ENCODE data around the gene ING2.
"Not testable (repeated sequence)": the region's sequence is repeated elsewhere in the genome, so short reads cannot be mapped to it uniquely, and the experiment has no call there.

Gene ING2

GRCh38 chr4:183504930-183505610 lies at the start of gene ING2:
Gene ING2, plus strand, starts transcription at chr4:183505058. Its CDS starts 138 bp downstream, at chr4:183505196.
- H3K27me3 ChIP-seq (ENCODE audit: insufficient read depth, low read length): no peaks in the 10 kb centered on the region
- peaks cover under 1% of the 10 kb centered on the region for H3K36me3 ChIP-seq (ENCODE audit: insufficient read depth, low read length)
- peaks cover 55% of the 10 kb centered on the region for H3K79me2 ChIP-seq (ENCODE audit: control insufficient read depth, insufficient read depth, low read length, unreplicated experiment)
- H3K4me3 ChIP-seq (ENCODE audit: low read depth, low read length): peak within 1 kb of the TSS; percentile 99
- peaks cover 35% of the 10 kb centered on the region for H3K4me1 ChIP-seq (ENCODE audit: control insufficient read depth, insufficient read depth, low read length, unreplicated experiment)
- peak within 1 kb of the TSS; percentile 89 for H2AFZ ChIP-seq (ENCODE audit: low read length, unreplicated experiment)
- H3K27ac ChIP-seq (ENCODE audit: low read depth, low read length): peak within 1 kb of the TSS; percentile 93

GRCh38 chr4:183455431-183456195 lies 49.2 kb upstream of the ING2 start:
- Histone ChIP-seq H3K36me3 (ENCODE audit: insufficient read depth, low read length) (no peaks in the 10 kb centered on the region), H3K27me3 (ENCODE audit: insufficient read depth, low read length) (no peaks in the 10 kb centered on the region), H3K4me1 (ENCODE audit: control insufficient read depth, insufficient read depth, low read length, unreplicated experiment) (no peaks in the 10 kb centered on the region), H2AFZ (ENCODE audit: low read length, unreplicated experiment) (no peak overlapping the region), H3K4me3 (ENCODE audit: low read depth, low read length) (no peak overlapping the region), H3K79me2 (ENCODE audit: control insufficient read depth, insufficient read depth, low read length, unreplicated experiment) (no peaks in the 10 kb centered on the region), H3K27ac (ENCODE audit: low read depth, low read length) (no peak overlapping the region)

- H3K79me2 ChIP-seq (ENCODE audit: control insufficient read depth, insufficient read depth, low read length, unreplicated experiment): no peaks in the 10 kb centered on the region
- no peaks in the 10 kb centered on the region for H3K27me3 ChIP-seq (ENCODE audit: insufficient read depth, low read length)
- no peak overlapping the region for H3K4me3 ChIP-seq (ENCODE audit: low read depth, low read length)
- H3K27ac ChIP-seq (ENCODE audit: low read depth, low read length): no peak overlapping the region
- H2AFZ ChIP-seq (ENCODE audit: low read length, unreplicated experiment): no peak overlapping the region
- H3K4me1 ChIP-seq (ENCODE audit: control insufficient read depth, insufficient read depth, low read length, unreplicated experiment): no peaks in the 10 kb centered on the region
- H3K36me3 ChIP-seq (ENCODE audit: insufficient read depth, low read length): no peaks in the 10 kb centered on the region
Measured at GRCh38 chr4:183458005-183458404, 46.9 kb upstream of the ING2 start.

GRCh38 chr4:183463903-183464619 lies 40.8 kb upstream of the ING2 start:
- not testable (repeated sequence) for H3K36me3 ChIP-seq (ENCODE audit: insufficient read depth, low read length); H3K4me1 ChIP-seq (ENCODE audit: control insufficient read depth, insufficient read depth, low read length, unreplicated experiment); H2AFZ ChIP-seq (ENCODE audit: low read length, unreplicated experiment); H3K4me3 ChIP-seq (ENCODE audit: low read depth, low read length); H3K27me3 ChIP-seq (ENCODE audit: insufficient read depth, low read length); H3K27ac ChIP-seq (ENCODE audit: low read depth, low read length); H3K79me2 ChIP-seq (ENCODE audit: control insufficient read depth, insufficient read depth, low read length, unreplicated experiment)

- H3K4me1 ChIP-seq (ENCODE audit: control insufficient read depth, insufficient read depth, low read length, unreplicated experiment); H2AFZ ChIP-seq (ENCODE audit: low read length, unreplicated experiment); H3K27me3 ChIP-seq (ENCODE audit: insufficient read depth, low read length); H3K36me3 ChIP-seq (ENCODE audit: insufficient read depth, low read length); H3K27ac ChIP-seq (ENCODE audit: low read depth, low read length); H3K4me3 ChIP-seq (ENCODE audit: low read depth, low read length); H3K79me2 ChIP-seq (ENCODE audit: control insufficient read depth, insufficient read depth, low read length, unreplicated experiment): not testable (repeated sequence)
Measured at GRCh38 chr4:183465879-183466278, 39.0 kb upstream of the ING2 start.

GRCh38 chr4:183467246-183467645 lies 37.6 kb upstream of the ING2 start:
- no peak overlapping the region for H3K27ac ChIP-seq (ENCODE audit: low read depth, low read length)
- no peaks in the 10 kb centered on the region for H3K79me2 ChIP-seq (ENCODE audit: control insufficient read depth, insufficient read depth, low read length, unreplicated experiment)
- peaks cover 5% of the 10 kb centered on the region for H3K4me1 ChIP-seq (ENCODE audit: control insufficient read depth, insufficient read depth, low read length, unreplicated experiment)
- H3K27me3 ChIP-seq (ENCODE audit: insufficient read depth, low read length): no peaks in the 10 kb centered on the region
- H3K36me3 ChIP-seq (ENCODE audit: insufficient read depth, low read length): no peaks in the 10 kb centered on the region
- no peak overlapping the region for H3K4me3 ChIP-seq (ENCODE audit: low read depth, low read length)
- no peak overlapping the region for H2AFZ ChIP-seq (ENCODE audit: low read length, unreplicated experiment)

- Histone ChIP-seq H2AFZ (ENCODE audit: low read length, unreplicated experiment) (no peak overlapping the region), H3K4me1 (ENCODE audit: control insufficient read depth, insufficient read depth, low read length, unreplicated experiment) (peaks cover 5% of the 10 kb centered on the region), H3K36me3 (ENCODE audit: insufficient read depth, low read length) (no peaks in the 10 kb centered on the region), H3K27me3 (ENCODE audit: insufficient read depth, low read length) (no peaks in the 10 kb centered on the region), H3K79me2 (ENCODE audit: control insufficient read depth, insufficient read depth, low read length, unreplicated experiment) (no peaks in the 10 kb centered on the region), H3K4me3 (ENCODE audit: low read depth, low read length) (no peak overlapping the region), H3K27ac (ENCODE audit: low read depth, low read length) (no peak overlapping the region)
Measured at GRCh38 chr4:183468210-183469095, 36.4 kb upstream of the ING2 start.

- no peaks in the 10 kb centered on the region for H3K79me2 ChIP-seq (ENCODE audit: control insufficient read depth, insufficient read depth, low read length, unreplicated experiment)
- no peaks in the 10 kb centered on the region for H3K36me3 ChIP-seq (ENCODE audit: insufficient read depth, low read length)
- H3K4me3 ChIP-seq (ENCODE audit: low read depth, low read length): no peak overlapping the region
- H3K27me3 ChIP-seq (ENCODE audit: insufficient read depth, low read length): no peaks in the 10 kb centered on the region
- H2AFZ ChIP-seq (ENCODE audit: low read length, unreplicated experiment): no peak overlapping the region
- H3K4me1 ChIP-seq (ENCODE audit: control insufficient read depth, insufficient read depth, low read length, unreplicated experiment): peaks cover 5% of the 10 kb centered on the region
- H3K27ac ChIP-seq (ENCODE audit: low read depth, low read length): no peak overlapping the region
Measured at GRCh38 chr4:183469285-183469684, 35.6 kb upstream of the ING2 start.

- H2AFZ ChIP-seq (ENCODE audit: low read length, unreplicated experiment): no peak overlapping the region
- H3K36me3 ChIP-seq (ENCODE audit: insufficient read depth, low read length): no peaks in the 10 kb centered on the region
- H3K4me1 ChIP-seq (ENCODE audit: control insufficient read depth, insufficient read depth, low read length, unreplicated experiment): peaks cover 5% of the 10 kb centered on the region
- no peak overlapping the region for H3K27ac ChIP-seq (ENCODE audit: low read depth, low read length)
- no peaks in the 10 kb centered on the region for H3K27me3 ChIP-seq (ENCODE audit: insufficient read depth, low read length)
- H3K4me3 ChIP-seq (ENCODE audit: low read depth, low read length): no peak overlapping the region
- H3K79me2 ChIP-seq (ENCODE audit: control insufficient read depth, insufficient read depth, low read length, unreplicated experiment): no peaks in the 10 kb centered on the region
Measured at GRCh38 chr4:183469936-183470335, 34.9 kb upstream of the ING2 start.

- H3K4me1 ChIP-seq (ENCODE audit: control insufficient read depth, insufficient read depth, low read length, unreplicated experiment): peaks cover 5% of the 10 kb centered on the region
- H3K27ac ChIP-seq (ENCODE audit: low read depth, low read length): no peak overlapping the region
Measured at GRCh38 chr4:183470821-183471220, 34.0 kb upstream of the ING2 start.

More at GRCh38 chr4:183470821-183471220, 34.0 kb upstream of the ING2 start:
- H2AFZ ChIP-seq (ENCODE audit: low read length, unreplicated experiment): no peak overlapping the region
- no peaks in the 10 kb centered on the region for H3K36me3 ChIP-seq (ENCODE audit: insufficient read depth, low read length)
- no peak overlapping the region for H3K4me3 ChIP-seq (ENCODE audit: low read depth, low read length)
- no peaks in the 10 kb centered on the region for H3K27me3 ChIP-seq (ENCODE audit: insufficient read depth, low read length)
- no peaks in the 10 kb centered on the region for H3K79me2 ChIP-seq (ENCODE audit: control insufficient read depth, insufficient read depth, low read length, unreplicated experiment)

All from ACC112 (cell line).